K562 (cell line): ENCODE measurements around the gene ADK. TPM values are rescaled to one million over a fixed set of nuclear protein-coding genes. Genes with fewer than 3 reads are reported as not detected.

Experiments used
- ATAC-seq: fragments of 200-7000 bp; cut with Tn5 transposase; 3 replicates; pipeline ENCODE4 v1.9.1; 2020; ENCODE audit warnings: moderate library complexity
- BruUV-seq: library from RNA; stranded (reverse); fragments of 400-500 nt; replicated peaks from 2 replicates; lab custom pipeline; 2021; lab: Mats Ljungman, UMichigan
- CTCF ChIA-PET: fragments of 300-600 bp; formaldehyde crosslinking; extraction: SDS; loops from one replicate; lab custom pipeline; 2021; ENCODE audit warnings: low intra/inter-chr PET ratio; lab: Yijun Ruan, JAX
- POLR2A ChIA-PET: fragments of 300-600, 350-650 bp; sonication (Branson Sonifier 250); formaldehyde crosslinking; extraction: SDS; loops from one replicate; lab custom pipeline; 2021; ENCODE audit warnings: antibody characterized with exemption, inconsistent platforms; lab: Yijun Ruan, JAX
- DNase-seq, 4 experiments: peaks; one replicate each; pipeline versions ENCODE4 v3.0.0 to v3.0.0-alpha.2; 2011 to 2018; ENCODE audit warnings: low spot score in 3 of 4, mixed read lengths in 3 of 4; ENCODE audit errors: extremely low read depth in 1 of 4
- FAIRE-seq: peaks from 2 replicates; lab custom pipeline; 2011; peaks lifted over from hg19 to GRCh38; lab: Jason Lieb, UNC
- H2AFZ ChIP-seq: 2 replicates; pipeline ENCODE4 v1.6.0; 2011; ENCODE audit warnings: low read depth, low read length, control low read depth, inconsistent platforms
- H3K27ac ChIP-seq: fragments of 200-600 bp; 3 replicates; pipeline ENCODE4 v1.8.0; 2011; ENCODE audit warnings: low read depth, mild to moderate bottlenecking, control low read depth, inconsistent platforms, low read length, moderate library complexity, mixed read lengths; ENCODE audit errors: extremely low read depth
- H3K27me3 ChIP-seq, 2 experiments: fragments of 300-600 bp in 1 of 2; 2 replicates in 1 of 2; 3 replicates in 1 of 2; pipeline versions ENCODE4 v1.6.0 to v1.8.0; 2011; ENCODE audit warnings: inconsistent platforms in 2 of 2, low read length in 2 of 2, mild to moderate bottlenecking in 1 of 2, mixed read lengths in 1 of 2, moderate library complexity in 1 of 2; ENCODE audit not compliant: control insufficient read depth in 2 of 2, insufficient read depth in 2 of 2
- H3K36me3 ChIP-seq: fragments of 300-600 bp; 3 replicates; pipeline ENCODE4 v1.8.0; 2011; ENCODE audit warnings: mild to moderate bottlenecking, low read length, inconsistent platforms; ENCODE audit not compliant: control insufficient read depth, insufficient read depth
- H3K4me1 ChIP-seq, 2 experiments: fragments of 200-600 bp in 1 of 2; replicated peaks in 1 of 2; 2 replicates in 1 of 2; 3 replicates in 1 of 2; pipeline versions ENCODE4 v1.5.1 to v1.8.0; 2011; ENCODE audit warnings: inconsistent platforms in 2 of 2, low read length in 2 of 2, mild to moderate bottlenecking in 1 of 2, mixed read lengths in 1 of 2, moderate library complexity in 1 of 2; ENCODE audit not compliant: control insufficient read depth in 2 of 2, insufficient read depth in 2 of 2
- H3K4me2 ChIP-seq: 2 replicates; pipeline ENCODE4 v1.6.1; 2011; ENCODE audit warnings: low read length, control low read depth, inconsistent platforms, mixed read lengths; ENCODE audit not compliant: insufficient read depth
- H3K4me3 ChIP-seq: fragments of 200-600 bp; sonication (generic), shearing (Covaris generic); 2 replicates; pipeline ENCODE4 v1.5.1; 2016; ENCODE audit warnings: control low read depth, inconsistent platforms
- H3K79me2 ChIP-seq: fragments of 200-600 bp; 3 replicates; pipeline ENCODE4 v1.8.0; 2011; ENCODE audit warnings: low read length, inconsistent platforms; ENCODE audit not compliant: control insufficient read depth, insufficient read depth
- H3K9ac ChIP-seq, 2 experiments: 2 replicates each; pipeline versions ENCODE4 v1.6.0 to v1.6.1; 2011; ENCODE audit warnings: low read depth in 2 of 2, low read length in 2 of 2, control low read depth in 1 of 2, inconsistent platforms in 1 of 2, mild to moderate bottlenecking in 1 of 2, mixed read lengths in 1 of 2; ENCODE audit not compliant: insufficient read depth in 1 of 2
- H3K9me1 ChIP-seq: one replicate; pipeline ENCODE4 v1.6.0; 2011; ENCODE audit warnings: inconsistent platforms, mild to moderate bottlenecking, low read length, moderate library complexity; ENCODE audit not compliant: control insufficient read depth, insufficient read depth
- H3K9me3 ChIP-seq: replicated peaks from 2 replicates; pipeline ENCODE4 v1.5.1; 2011; ENCODE audit warnings: low read depth, low read length, inconsistent platforms; ENCODE audit not compliant: control insufficient read depth, insufficient read depth
- H4K20me1 ChIP-seq: replicated peaks from 2 replicates; pipeline ENCODE4 v1.6.1; 2011; ENCODE audit warnings: low read length, inconsistent platforms, mixed read lengths; ENCODE audit not compliant: control insufficient read depth, insufficient read depth
- AFF1 ChIP-seq, 2 experiments: fragments of 450-650 bp; IDR thresholded peaks; 2 replicates each; pipeline ENCODE4 v1.6.1; 2018; ENCODE audit warnings: mild to moderate bottlenecking in 2 of 2, low read depth in 1 of 2; ENCODE audit not compliant: partially characterized antibody in 2 of 2
- ARNT ChIP-seq, 2 experiments: fragments of 450-650 bp; IDR thresholded peaks; 2 replicates each; pipeline ENCODE4 v1.6.1; 2016; ENCODE audit warnings: mild to moderate bottlenecking in 1 of 2
- CCNT2 ChIP-seq: IDR thresholded peaks from 2 replicates; pipeline ENCODE4 v1.6.1; 2011; ENCODE audit warnings: borderline replicate concordance, low read depth, mild to moderate bottlenecking, moderate library complexity, mixed read lengths, low read length; ENCODE audit not compliant: insufficient read length; ENCODE audit errors: extremely low read depth
- FOXJ2 ChIP-seq: fragments of 200-800 bp; sonication (Bioruptor generic); IDR thresholded peaks from 2 replicates; pipeline ENCODE4 v1.6.1; 2016; ENCODE audit warnings: missing genetic modification characterization, missing compliant biosample characterization
- HNRNPLL ChIP-seq: fragments of 200-400 bp; formaldehyde crosslinking; IDR thresholded peaks from 2 replicates; pipeline ENCODE4 v1.6.1; 2017; ENCODE audit warnings: low read length, low read depth, mild to moderate bottlenecking; ENCODE audit not compliant: poor library complexity, severe bottlenecking
- ILK ChIP-seq: fragments of 450-650 bp; IDR thresholded peaks from 2 replicates; pipeline ENCODE4 v1.6.1; 2016; ENCODE audit warnings: missing genetic modification characterization, low read depth, mild to moderate bottlenecking, missing compliant biosample characterization, moderate library complexity, borderline replicate concordance
- LCOR ChIP-seq: sonication (generic); formaldehyde crosslinking; IDR thresholded peaks from 2 replicates; pipeline ENCODE4 v1.8.0; 2022; ENCODE audit warnings: mild to moderate bottlenecking, missing genetic modification reagents
- RBM34 ChIP-seq: fragments of 200-400 bp; formaldehyde crosslinking; IDR thresholded peaks from 2 replicates; pipeline ENCODE4 v1.6.1; 2018; ENCODE audit warnings: low read length, borderline replicate concordance; ENCODE audit not compliant: insufficient read depth
- ZNF561 ChIP-seq: fragments of 450-650 bp; formaldehyde crosslinking; conservative IDR thresholded peaks from 2 replicates; pipeline ENCODE4 v1.4.0; 2020; ENCODE audit warnings: mild to moderate bottlenecking, moderate library complexity
- ZNF655 ChIP-seq: fragments of 250-450 bp; sonication (Bioruptor Pico); IDR thresholded peaks from 2 replicates; pipeline ENCODE4 v1.5.0; 2021
- WGBS: fragments of 100-300 bp; shearing (Covaris generic); methylation state at CpG from one replicate; pipeline ENCODE4 v1.1.6; 2016; ENCODE audit warnings: low coverage, mixed read lengths; ENCODE audit not compliant: insufficient coverage; ENCODE audit errors: missing lambda C conversion rate; 5-methylcytosine and 5-hydroxymethylcytosine counted together
- in situ Hi-C: fragments of 300-500 bp; cut with MboI; formaldehyde crosslinking; loops from 4 replicates; pipeline ENCODE4 v1.15.0; 2018; ENCODE audit warnings: inconsistent platforms, mixed read lengths
- intact Hi-C: fragments of 100-400 bp; cut with micrococcal nuclease; formaldehyde crosslinking; loops from 2 replicates; pipeline ENCODE4 v1.14.2; 2022
- polyA plus RNA-seq, 8 experiments: library from polyadenylated mRNA; depleted of rRNA in 4 of 8; stranded (reverse) in 5 of 8; unstranded in 3 of 8; fragments of >200 nt; fragmentation: Nextera tagmentation in 2 of 8; fragmentation: Illumina TruSeq in 1 of 8; extraction: Ambion mirVana in 2 of 8; extraction: Trizol in 1 of 8; gene quantifications; 2 replicates each; pipeline versions ENCODE4 v1.2.1 to v1.2.3, GENCODE V29; 2011 to 2014; ENCODE audit warnings: inconsistent platforms in 1 of 8, missing spikeins in 1 of 8
- total RNA-seq, 7 experiments: library from RNA; depleted of rRNA in 6 of 7; stranded (reverse); fragments of >200 nt in 6 of 7; fragmentation: Illumina TruSeq in 2 of 7; extraction: Trizol in 2 of 7; gene quantifications; 2 replicates each; pipeline versions ENCODE4 v1.2.1 to v1.2.3, GENCODE V29; 2011 to 2021; ENCODE audit warnings: low replicate concordance in 1 of 7
- TF ChIP-seq, protein P1 (sequence below): fragments of 250-450 bp; sonication (Bioruptor Pico); IDR thresholded peaks from 2 replicates; pipeline ENCODE4 v1.8.0; 2022; ENCODE audit warnings: moderate library complexity, mild to moderate bottlenecking, inconsistent platforms

The ADK gene
- total and polyA plus RNA-seq, 9 of the 15 experiments (the other 6 are each of a cell fraction or from before 2014, with no cell fraction given) = 54.2 to 97.8 (median 73.6) TPM

DNA sequence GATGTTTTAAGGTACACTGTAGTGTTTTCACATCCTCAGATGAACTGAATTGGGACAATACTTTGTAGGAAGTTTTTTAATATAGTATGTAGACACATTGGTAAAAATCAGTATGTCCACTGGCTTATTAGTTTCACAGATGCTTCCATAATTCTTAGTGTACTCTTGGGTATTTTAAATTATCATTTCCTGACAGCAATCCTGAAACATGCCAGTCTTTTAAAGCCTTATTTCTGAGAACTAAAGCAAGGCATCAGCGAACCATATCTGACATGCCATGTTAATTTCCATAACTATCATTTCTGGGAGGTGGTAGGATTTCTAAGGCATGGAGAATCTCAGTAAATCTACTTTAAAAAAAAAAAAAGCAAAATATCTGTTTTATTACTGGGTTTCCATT lies 266.4 kb downstream of the ADK start:
- ATAC-seq = no peak
- Histone ChIP-seq H2AFZ (no peak overlapping the region), H3K9ac (no peak overlapping the region), H3K36me3 (no peaks in the 10 kb centered on the region), H3K4me2 (no peak overlapping the region), H3K4me1 (peaks cover 4 to 15% of the 10 kb centered on the region in 2 experiments; a peak in 3 of 5 replicates), H3K4me3 (no peak overlapping the region), H3K27me3 (no peaks in the 10 kb centered on the region), H3K9me3 (no peaks in the 10 kb centered on the region), H3K9me1 (no peaks in the 10 kb centered on the region), H4K20me1 (no peaks in the 10 kb centered on the region), H3K27ac (peak overlapping the region; percentile 67; the same call in 1 of the 3 replicates), H3K79me2 (no peaks in the 10 kb centered on the region)
- no peak for FAIRE-seq
- 19% methylated on average over 1 of the region's 1 CpG for WGBS
- TF ChIP-seq RBM34 = no peak
- no peak for TF ChIP-seq CCNT2
- TF ChIP-seq, protein P1, sequence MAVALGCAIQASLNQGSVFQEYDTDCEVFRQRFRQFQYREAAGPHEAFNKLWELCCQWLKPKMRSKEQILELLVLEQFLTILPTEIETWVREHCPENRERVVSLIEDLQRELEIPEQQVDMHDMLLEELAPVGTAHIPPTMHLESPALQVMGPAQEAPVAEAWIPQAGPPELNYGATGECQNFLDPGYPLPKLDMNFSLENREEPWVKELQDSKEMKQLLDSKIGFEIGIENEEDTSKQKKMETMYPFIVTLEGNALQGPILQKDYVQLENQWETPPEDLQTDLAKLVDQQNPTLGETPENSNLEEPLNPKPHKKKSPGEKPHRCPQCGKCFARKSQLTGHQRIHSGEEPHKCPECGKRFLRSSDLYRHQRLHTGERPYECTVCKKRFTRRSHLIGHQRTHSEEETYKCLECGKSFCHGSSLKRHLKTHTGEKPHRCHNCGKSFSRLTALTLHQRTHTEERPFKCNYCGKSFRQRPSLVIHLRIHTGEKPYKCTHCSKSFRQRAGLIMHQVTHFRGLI (CRISPR knock-in tag) = no peak
- no peak for TF ChIP-seq ZNF561 (CRISPR knock-in tag)
- no peak for TF ChIP-seq LCOR (CRISPR knock-in tag)
- no peak for TF ChIP-seq ZNF655
- no peak for TF ChIP-seq FOXJ2 (tag)
- no peak for TF ChIP-seq ILK
- no peak for TF ChIP-seq HNRNPLL
- TF ChIP-seq ARNT (IDR thresholded peaks at IDR 0.05) = no peak
- no peak for TF ChIP-seq AFF1 (IDR thresholded peaks at IDR 0.05; ENCODE audit: low read depth in 1 of 2, partially characterized antibody in 2 of 2)
- in situ Hi-C loops = no loop called here
- intact Hi-C loops = loop anchor here (10.0 kb wide), 1 partner anchor 607 kb away; no protein-coding TSS in a partner anchor
- no TSS peak for BruUV-seq
- POLR2A ChIA-PET = no interaction called here
- CTCF ChIA-PET = no interaction called here
- no peak for DNase-seq
